Measurements from ENCODE around the gene LZTR1. TPM values are rescaled to one million over a fixed set of nuclear protein-coding genes. Genes with fewer than 3 reads are reported as not detected.

Gene LZTR1
- total RNA-seq, 4 donors from 2014 or later, result 37.1 to 67.2 (median 55.7) TPM

- intact Hi-C loops (cut with DNase I), result no loop called here
- H3K9me3 ChIP-seq, result no peaks in the 10 kb centered on the region
- peaks cover 4 to 16% of the 10 kb centered on the region in 2 donors for H3K4me1 ChIP-seq
- no peak overlapping the region for H3K4me3 ChIP-seq (replicated peaks in 1 of 3)
- TF ChIP-seq POLR2A (IDR thresholded peaks at IDR 0.05), result no peak
- TF ChIP-seq CTCF (IDR thresholded peaks at IDR 0.05), result no peak
- DNase-seq, result no peak
- no peak overlapping the region for H3K27ac ChIP-seq
- no peaks in the 10 kb centered on the region for H3K27me3 ChIP-seq
- no peaks in the 10 kb centered on the region for H3K36me3 ChIP-seq
- 88 to 92% methylated on average over 13 to 15 of the region's 15 CpGs for WGBS, 2 donors
Observed at GRCh38 chr22:21030032-21030431, 47.9 kb downstream of the LZTR1 start.

GRCh38 chr22:21030621-21031544 lies 48.8 kb downstream of the LZTR1 start:
- Histone ChIP-seq H3K27me3 (no peaks in the 10 kb centered on the region), H3K9me3 (no peaks in the 10 kb centered on the region), H3K4me3 (replicated peaks in 1 of 3) (no peak overlapping the region), H3K36me3 (no peaks in the 10 kb centered on the region), H3K27ac (no peak overlapping the region), H3K4me1 (peaks cover 4 to 16% of the 10 kb centered on the region in 2 donors)
- intact Hi-C loops (cut with DNase I), result no loop called here
- no peak for TF ChIP-seq CTCF (IDR thresholded peaks at IDR 0.05)
- WGBS, 2 donors, result 91 to 94% methylated on average over 30 to 40 of the region's 40 CpGs
- DNase-seq, result no peak

GRCh38 chr22:21031545-21032036 lies 49.5 kb downstream of the LZTR1 start:
- WGBS, 2 donors, result 89 to 91% methylated on average over 13 of the region's 18 CpGs
- Histone ChIP-seq H3K27me3 (no peaks in the 10 kb centered on the region), H3K4me3 (replicated peaks in 1 of 3) (no peak overlapping the region)

GRCh38 chr22:21032037-21032867 lies 50.2 kb downstream of the LZTR1 start, which contains the start of gene SLC7A4:
TSS of gene SLC7A4 (minus strand) at chr22:21032561. CDS start at chr22:21031812, 749 bp downstream.
- H3K27ac ChIP-seq, result no peak within 1 kb of the TSS
- H3K4me3 ChIP-seq (replicated peaks in 1 of 3), result no peak within 1 kb of the TSS
- WGBS, 2 donors, result 9 to 21% methylated on average over 12 to 35 of the region's 59 CpGs
- intact Hi-C loops (cut with DNase I), result no loop called here
- H3K27me3 ChIP-seq, result no peaks in the 10 kb centered on the region
- TF ChIP-seq CTCF (IDR thresholded peaks at IDR 0.05), result no peak
- no peaks in the 10 kb centered on the region for H3K36me3 ChIP-seq
- H3K9me3 ChIP-seq, result no peaks in the 10 kb centered on the region
- no peak for DNase-seq
- H3K4me1 ChIP-seq, result peaks cover 4 to 16% of the 10 kb centered on the region in 2 donors

More at GRCh38 chr22:21031545-21032036, 49.5 kb downstream of the LZTR1 start:
- no peaks in the 10 kb centered on the region for H3K9me3 ChIP-seq
- no peak for TF ChIP-seq CTCF (IDR thresholded peaks at IDR 0.05)
- TF ChIP-seq POLR2A (IDR thresholded peaks at IDR 0.05), result no peak
- intact Hi-C loops (cut with DNase I), result no loop called here
- H3K27ac ChIP-seq, result no peak overlapping the region
- peaks cover 4 to 16% of the 10 kb centered on the region in 2 donors for H3K4me1 ChIP-seq
- no peaks in the 10 kb centered on the region for H3K36me3 ChIP-seq
- no peak for DNase-seq
